HCT116 (cell line): ENCODE results near the gene MT4. TPM values are rescaled to one million over a fixed set of nuclear protein-coding genes. Genes with fewer than 3 reads are reported as not detected.

Experiments used
- ATAC-seq: fragments of 200-7000 bp; cut with Tn5 transposase; 2 replicates; pipeline ENCODE4 v1.9.1; 2020; ENCODE audit warnings: mild to moderate bottlenecking, moderate library complexity
- BruUV-seq: library from RNA; stranded (reverse); fragments of 400-500 nt; replicated peaks from 2 replicates; lab custom pipeline; 2021; lab: Mats Ljungman, UMichigan
- CTCF ChIA-PET: fragments of 300-600 bp; sonication (Branson Sonifier 250); formaldehyde crosslinking; loops from one replicate; lab custom pipeline; 2021; ENCODE audit warnings: antibody characterized with exemption; lab: Charles Lee
- POLR2A ChIA-PET: fragments of 300-600, 350-600 bp; sonication (Branson Sonifier 250); formaldehyde crosslinking; loops from one replicate; lab custom pipeline; 2021; ENCODE audit warnings: antibody characterized with exemption; lab: Charles Lee
- RAD21 ChIA-PET, 2 experiments: fragments of 300-600 bp; sonication (Branson Sonifier 250); formaldehyde crosslinking; loops; one replicate each; lab custom pipeline; 2023; ENCODE audit warnings: low total read pairs in 2 of 2; ENCODE audit not compliant: uncharacterized antibody in 2 of 2, unreplicated experiment in 2 of 2, low non-redundant PET in 1 of 2; lab: Charles Lee
- DNase-seq: peaks from one replicate; pipeline ENCODE4 v3.0.0-alpha.2; 2010; ENCODE audit warnings: low read depth, low spot score
- H2AFZ ChIP-seq: fragments of 200-600 bp; shearing (Covaris generic), sonication (generic); 2 replicates; pipeline ENCODE4 v1.6.1; 2017; ENCODE audit warnings: low read depth, mixed run types, mixed read lengths, antibody characterized with exemption, low read length; ENCODE audit not compliant: poor library complexity, severe bottlenecking
- H3K27ac ChIP-seq: 2 replicates; pipeline ENCODE4 v1.5.1; 2012; ENCODE audit warnings: low read depth, low read length
- H3K27me3 ChIP-seq: fragments of 200-600 bp; sonication (generic); 2 replicates; pipeline ENCODE4 v1.6.1; 2016; ENCODE audit warnings: mixed run types, low read length, mixed read lengths; ENCODE audit not compliant: insufficient read depth
- H3K36me3 ChIP-seq, 2 experiments: fragments of 200-500 bp in 1 of 2; fragments of 200-600 bp in 1 of 2; sonication (Bioruptor generic) in 1 of 2; sonication (generic) in 1 of 2; 2 replicates each; pipeline versions ENCODE4 v1.5.1 to v1.6.1; 2014 to 2016; ENCODE audit warnings: low read length in 2 of 2, inconsistent platforms in 1 of 2, mixed read lengths in 1 of 2, mixed run types in 1 of 2; ENCODE audit not compliant: insufficient read depth in 2 of 2, control insufficient read depth in 1 of 2
- H3K4me1 ChIP-seq, 2 experiments: fragments of 200-600 bp in 1 of 2; sonication (generic) in 1 of 2; 2 replicates each; pipeline versions ENCODE4 v1.5.1 to v1.6.1; 2012 to 2017; ENCODE audit warnings: low read length in 2 of 2, inconsistent platforms in 1 of 2, mild to moderate bottlenecking in 1 of 2, mixed read lengths in 1 of 2, mixed run types in 1 of 2, moderate library complexity in 1 of 2; ENCODE audit not compliant: insufficient read depth in 2 of 2, control insufficient read depth in 1 of 2
- H3K4me2 ChIP-seq: fragments of 200-600 bp; sonication (generic); 2 replicates; pipeline ENCODE4 v1.6.1; 2017; ENCODE audit warnings: mixed run types, low read length, mixed read lengths
- H3K4me3 ChIP-seq, 2 experiments: fragments of 200-600 bp in 1 of 2; sonication (generic) in 1 of 2; replicated peaks in 1 of 2; 2 replicates each; pipeline ENCODE4 v1.5.1; 2011 to 2016; ENCODE audit warnings: low read length in 2 of 2, control low read depth in 1 of 2, low read depth in 1 of 2, mild to moderate bottlenecking in 1 of 2, mixed read lengths in 1 of 2, mixed run types in 1 of 2
- H3K79me2 ChIP-seq: fragments of 200-600 bp; sonication (generic); 2 replicates; pipeline ENCODE4 v1.6.1; 2017; ENCODE audit warnings: mild to moderate bottlenecking, mixed run types, low read length, moderate library complexity, mixed read lengths; ENCODE audit not compliant: insufficient read depth
- H3K9ac ChIP-seq: fragments of 200-600 bp; sonication (generic); 2 replicates; pipeline ENCODE4 v1.6.1; 2016; ENCODE audit warnings: low read length, mixed read lengths
- H3K9me2 ChIP-seq: fragments of 200-600 bp; sonication (generic), shearing (Covaris generic); 2 replicates; pipeline ENCODE4 v1.6.1; 2017; ENCODE audit warnings: mixed run types, mild to moderate bottlenecking, moderate library complexity; ENCODE audit not compliant: insufficient read depth
- H3K9me3 ChIP-seq, 2 experiments: fragments of 200-500 bp in 1 of 2; fragments of 200-600 bp in 1 of 2; sonication (Bioruptor generic) in 1 of 2; sonication (generic) in 1 of 2; 2 replicates each; pipeline ENCODE4 v1.6.1; 2014 to 2017; ENCODE audit warnings: low read length in 2 of 2, mixed read lengths in 2 of 2, inconsistent platforms in 1 of 2, low read depth in 1 of 2, mild to moderate bottlenecking in 1 of 2, mixed run types in 1 of 2, moderate library complexity in 1 of 2; ENCODE audit not compliant: control insufficient read depth in 1 of 2, insufficient read depth in 1 of 2
- H4K20me1 ChIP-seq: fragments of 200-600 bp; sonication (generic), shearing (Covaris generic); 2 replicates; pipeline ENCODE4 v1.6.1; 2017; ENCODE audit warnings: mixed run types, mild to moderate bottlenecking, moderate library complexity; ENCODE audit not compliant: insufficient read depth
- CEBPB ChIP-seq: IDR thresholded peaks from 2 replicates; pipeline ENCODE4 v1.6.1; 2012; ENCODE audit warnings: low read depth
- EGR1 ChIP-seq: IDR thresholded peaks from 2 replicates; pipeline ENCODE4 v1.6.1; 2012; ENCODE audit warnings: low read depth
- EZH2 ChIP-seq: fragments of 200-600 bp; sonication (generic); IDR thresholded peaks from 2 replicates; pipeline ENCODE4 v1.6.1; 2017; ENCODE audit warnings: antibody characterized with exemption, mixed run types
- EZH2phosphoT487 ChIP-seq: fragments of 200-600 bp; IDR thresholded peaks from 2 replicates; pipeline ENCODE4 v1.6.1; 2018; ENCODE audit warnings: antibody characterized with exemption, borderline replicate concordance
- FOSL1 ChIP-seq: IDR thresholded peaks from 2 replicates; pipeline ENCODE4 v1.6.1; 2012; ENCODE audit warnings: low read depth
- RAD21 ChIP-seq: IDR thresholded peaks from 2 replicates; pipeline ENCODE4 v1.6.1; 2012; ENCODE audit warnings: low read depth, mild to moderate bottlenecking
- SIN3A ChIP-seq: IDR thresholded peaks from 2 replicates; pipeline ENCODE4 v1.6.1; 2012; ENCODE audit warnings: low read depth
- SP1 ChIP-seq: IDR thresholded peaks from 2 replicates; pipeline ENCODE4 v1.6.1; 2012; ENCODE audit warnings: low read depth
- SRF ChIP-seq: IDR thresholded peaks from 2 replicates; pipeline ENCODE4 v1.6.1; 2012; ENCODE audit warnings: low read depth
- TCF7L2 ChIP-seq: IDR thresholded peaks from 2 replicates; pipeline ENCODE4 v1.7.0; 2011; ENCODE audit warnings: borderline replicate concordance, inconsistent platforms; ENCODE audit not compliant: insufficient read depth, insufficient read length; ENCODE audit errors: extremely low read depth
- ZNF274 ChIP-seq: fragments of 200-500 bp; sonication (Bioruptor generic); IDR thresholded peaks from 2 replicates; pipeline ENCODE4 v1.6.1; 2014; ENCODE audit warnings: mild to moderate bottlenecking, low read depth, low read length, inconsistent platforms
- intact Hi-C: fragments of 100-400 bp; cut with micrococcal nuclease; formaldehyde crosslinking; loops from 2 replicates; pipeline ENCODE4 v1.10.0; 2022
- total RNA-seq: library from RNA; stranded (reverse); gene quantifications from one replicate; pipeline ENCODE4 v1.2.1, GENCODE V29; 2021; ENCODE audit not compliant: unreplicated experiment
- TF ChIP-seq, protein P1 (sequence below), 3 experiments: fragments of 200-600 bp in 1 of 3; sonication (generic) in 1 of 3; IDR thresholded peaks in 2 of 3; conservative IDR thresholded peaks in 1 of 3; 2 replicates each; pipeline ENCODE4 v1.5.1; 2012 to 2017; ENCODE audit warnings: low read depth in 2 of 3, low read length in 2 of 3, antibody characterized with exemption in 1 of 3, borderline replicate concordance in 1 of 3, control low read depth in 1 of 3, mild to moderate bottlenecking in 1 of 3, mixed read lengths in 1 of 3, mixed run types in 1 of 3, moderate library complexity in 1 of 3; ENCODE audit not compliant: insufficient read depth in 1 of 3
- TF ChIP-seq, protein P2 (sequence below): IDR thresholded peaks from 2 replicates; pipeline ENCODE4 v1.6.1; 2011; ENCODE audit warnings: mild to moderate bottlenecking, low read length, moderate library complexity; ENCODE audit not compliant: insufficient replicate concordance; ENCODE audit errors: extremely low read depth
- TF ChIP-seq, protein P3 (sequence below): IDR thresholded peaks from 2 replicates; pipeline ENCODE4 v1.6.1; 2012

MT4 gene
- total RNA-seq, 1 experiment from 2014 or later, result not detected

DNA sequence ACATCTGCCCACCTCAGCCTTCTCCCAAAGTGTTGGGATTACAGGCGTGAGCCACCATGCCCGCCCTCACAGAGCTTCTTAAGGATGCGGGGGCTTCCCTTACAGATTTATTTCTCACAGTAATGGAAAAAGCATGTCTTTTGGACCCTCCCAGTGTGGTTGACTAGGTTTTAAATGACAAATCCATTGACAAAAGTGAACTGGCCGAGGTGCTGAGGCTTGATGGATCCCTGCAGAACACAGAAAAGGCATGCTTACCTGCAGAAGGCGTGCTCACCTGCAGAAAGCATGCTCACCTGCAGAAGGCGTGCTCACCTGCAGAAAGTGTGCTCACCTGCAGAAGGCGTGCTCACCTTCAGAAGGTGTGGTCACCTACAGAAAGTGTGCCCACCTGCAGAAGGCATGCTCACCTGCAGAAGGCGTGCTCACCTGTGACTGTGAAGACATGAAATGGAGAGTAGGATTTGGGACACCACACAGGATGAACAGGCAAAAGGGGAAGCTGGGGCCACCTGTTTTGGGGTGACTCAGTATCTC, 30.0 kb upstream of the MT4 start:
- Histone ChIP-seq H4K20me1 (no peaks in the 10 kb centered on the region), H3K9me2 (no peaks in the 10 kb centered on the region), H3K27me3 (no peaks in the 10 kb centered on the region; the same call in 1 of the 2 replicates), H3K36me3 (no peaks in the 10 kb centered on the region), H3K4me1 (peaks cover 5 to 19% of the 10 kb centered on the region in 2 experiments; a peak in 3 of 4 replicates), H3K9ac (no peak overlapping the region), H3K4me2 (no peak overlapping the region), H3K9me3 (no peaks in the 10 kb centered on the region), H2AFZ (no peak overlapping the region), H3K79me2 (no peaks in the 10 kb centered on the region), H3K27ac (no peak overlapping the region), H3K4me3 (no peak overlapping the region)
- ChIA-PET POLR2A (no interaction called here), RAD21 (no interaction called here), CTCF (no interaction called here)
- no TSS peak for BruUV-seq
- TF ChIP-seq, protein P1, sequence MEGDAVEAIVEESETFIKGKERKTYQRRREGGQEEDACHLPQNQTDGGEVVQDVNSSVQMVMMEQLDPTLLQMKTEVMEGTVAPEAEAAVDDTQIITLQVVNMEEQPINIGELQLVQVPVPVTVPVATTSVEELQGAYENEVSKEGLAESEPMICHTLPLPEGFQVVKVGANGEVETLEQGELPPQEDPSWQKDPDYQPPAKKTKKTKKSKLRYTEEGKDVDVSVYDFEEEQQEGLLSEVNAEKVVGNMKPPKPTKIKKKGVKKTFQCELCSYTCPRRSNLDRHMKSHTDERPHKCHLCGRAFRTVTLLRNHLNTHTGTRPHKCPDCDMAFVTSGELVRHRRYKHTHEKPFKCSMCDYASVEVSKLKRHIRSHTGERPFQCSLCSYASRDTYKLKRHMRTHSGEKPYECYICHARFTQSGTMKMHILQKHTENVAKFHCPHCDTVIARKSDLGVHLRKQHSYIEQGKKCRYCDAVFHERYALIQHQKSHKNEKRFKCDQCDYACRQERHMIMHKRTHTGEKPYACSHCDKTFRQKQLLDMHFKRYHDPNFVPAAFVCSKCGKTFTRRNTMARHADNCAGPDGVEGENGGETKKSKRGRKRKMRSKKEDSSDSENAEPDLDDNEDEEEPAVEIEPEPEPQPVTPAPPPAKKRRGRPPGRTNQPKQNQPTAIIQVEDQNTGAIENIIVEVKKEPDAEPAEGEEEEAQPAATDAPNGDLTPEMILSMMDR (IDR thresholded peaks at IDR 0.05 in 2 of 3, conservative IDR thresholded peaks at IDR 0.05 in 1 of 3; ENCODE audit: borderline replicate concordance in 1 of 3, insufficient read depth in 1 of 3, low read depth in 2 of 3, low read length in 2 of 3), result no peak
- TF ChIP-seq FOSL1, result no peak
- TF ChIP-seq EZH2, result no peak
- no peak for TF ChIP-seq ZNF274
- no peak for TF ChIP-seq CEBPB
- no peak for TF ChIP-seq EZH2phosphoT487
- no peak for TF ChIP-seq EGR1
- TF ChIP-seq TCF7L2, result no peak
- TF ChIP-seq, protein P2, sequence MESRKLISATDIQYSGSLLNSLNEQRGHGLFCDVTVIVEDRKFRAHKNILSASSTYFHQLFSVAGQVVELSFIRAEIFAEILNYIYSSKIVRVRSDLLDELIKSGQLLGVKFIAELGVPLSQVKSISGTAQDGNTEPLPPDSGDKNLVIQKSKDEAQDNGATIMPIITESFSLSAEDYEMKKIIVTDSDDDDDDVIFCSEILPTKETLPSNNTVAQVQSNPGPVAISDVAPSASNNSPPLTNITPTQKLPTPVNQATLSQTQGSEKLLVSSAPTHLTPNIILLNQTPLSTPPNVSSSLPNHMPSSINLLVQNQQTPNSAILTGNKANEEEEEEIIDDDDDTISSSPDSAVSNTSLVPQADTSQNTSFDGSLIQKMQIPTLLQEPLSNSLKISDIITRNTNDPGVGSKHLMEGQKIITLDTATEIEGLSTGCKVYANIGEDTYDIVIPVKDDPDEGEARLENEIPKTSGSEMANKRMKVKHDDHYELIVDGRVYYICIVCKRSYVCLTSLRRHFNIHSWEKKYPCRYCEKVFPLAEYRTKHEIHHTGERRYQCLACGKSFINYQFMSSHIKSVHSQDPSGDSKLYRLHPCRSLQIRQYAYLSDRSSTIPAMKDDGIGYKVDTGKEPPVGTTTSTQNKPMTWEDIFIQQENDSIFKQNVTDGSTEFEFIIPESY, result no peak
- TF ChIP-seq RAD21, result no peak
- no peak for TF ChIP-seq SIN3A
- TF ChIP-seq, protein P3, sequence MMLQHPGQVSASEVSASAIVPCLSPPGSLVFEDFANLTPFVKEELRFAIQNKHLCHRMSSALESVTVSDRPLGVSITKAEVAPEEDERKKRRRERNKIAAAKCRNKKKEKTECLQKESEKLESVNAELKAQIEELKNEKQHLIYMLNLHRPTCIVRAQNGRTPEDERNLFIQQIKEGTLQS, result no peak
- no peak for TF ChIP-seq SRF
- no peak for TF ChIP-seq SP1
- intact Hi-C loops, result no loop called here
- ATAC-seq (peak; percentile 32; the same call in 1 of the 2 replicates), DNase-seq (no peak)
